SK-N-SH (cell line): ENCODE measurements around the gene PIP5KL1. TPM values are rescaled to one million over a fixed set of nuclear protein-coding genes. Genes with fewer than 3 reads are reported as not detected.

Source experiments
- CTCF ChIA-PET: fragments of 300-600, 350-600 bp; formaldehyde crosslinking; extraction: SDS; loops from one replicate; lab custom pipeline; 2021; lab: Yijun Ruan, JAX
- POLR2A ChIA-PET: fragments of 350-600 bp; sonication (Branson Sonifier 250); formaldehyde crosslinking; extraction: SDS; loops from one replicate; lab custom pipeline; 2020; ENCODE audit warnings: antibody characterized with exemption, inconsistent platforms; lab: Yijun Ruan, JAX
- DNase-seq: peaks from one replicate; pipeline ENCODE4 v3.0.0; 2012
- H2AFZ ChIP-seq: fragments of 200-600 bp; sonication (generic); 2 replicates; pipeline ENCODE4 v1.8.1; 2016; ENCODE audit warnings: antibody characterized with exemption, mild to moderate bottlenecking, low read depth
- H3F3A ChIP-seq: fragments of 200-600 bp; sonication (generic); replicated peaks from 2 replicates; pipeline ENCODE3; 2016; ENCODE audit warnings: antibody characterized with exemption, mild to moderate bottlenecking; ENCODE audit not compliant: insufficient read depth
- H3K27ac ChIP-seq, 2 experiments: fragments of 200-500 bp in 1 of 2; fragments of 200-600 bp in 1 of 2; sonication (Bioruptor generic) in 1 of 2; sonication (generic), shearing (Covaris generic) in 1 of 2; 2 replicates each; pipeline versions ENCODE4 v1.5.1 to v1.6.1; 2014 to 2016; ENCODE audit warnings: low read depth in 2 of 2, inconsistent platforms in 1 of 2, low read length in 1 of 2, mild to moderate bottlenecking in 1 of 2, mixed read lengths in 1 of 2
- H3K27me3 ChIP-seq: fragments of 200-600 bp; sonication (generic), shearing (Covaris generic); 2 replicates; pipeline ENCODE4 v1.6.1; 2016; ENCODE audit warnings: mixed run types; ENCODE audit not compliant: insufficient read depth
- H3K36me3 ChIP-seq, 2 experiments: fragments of 200-500 bp in 1 of 2; fragments of 200-600 bp in 1 of 2; sonication (Bioruptor generic) in 1 of 2; sonication (generic) in 1 of 2; replicated peaks in 1 of 2; 2 replicates each; pipeline versions ENCODE3 to v1.5.1; 2014 to 2016; ENCODE audit warnings: low read length in 1 of 2, mild to moderate bottlenecking in 1 of 2; ENCODE audit not compliant: insufficient read depth in 2 of 2, control insufficient read depth in 1 of 2
- H3K4me1 ChIP-seq, 2 experiments: fragments of 200-500 bp in 1 of 2; fragments of 200-600 bp in 1 of 2; sonication (Bioruptor generic) in 1 of 2; sonication (generic), shearing (Covaris generic) in 1 of 2; 2 replicates each; pipeline versions ENCODE4 v1.5.1 to v1.6.1; 2014 to 2016; ENCODE audit warnings: low read depth in 1 of 2, low read length in 1 of 2, mixed run types in 1 of 2; ENCODE audit not compliant: insufficient read depth in 2 of 2, control insufficient read depth in 1 of 2
- H3K4me2 ChIP-seq: fragments of 200-600 bp; sonication (generic), shearing (Covaris generic); 2 replicates; pipeline ENCODE4 v1.6.1; 2017; ENCODE audit warnings: mixed run types
- H3K4me3 ChIP-seq, 2 experiments: fragments of 200-500 bp in 1 of 2; fragments of 200-600 bp in 1 of 2; sonication (Bioruptor generic) in 1 of 2; sonication (generic), shearing (Covaris generic) in 1 of 2; 2 replicates each; pipeline versions ENCODE4 v1.5.1 to v1.8.1; 2014 to 2016; ENCODE audit warnings: low read depth in 2 of 2, inconsistent platforms in 1 of 2, low read length in 1 of 2, mild to moderate bottlenecking in 1 of 2, mixed read lengths in 1 of 2, moderate library complexity in 1 of 2
- H3K79me2 ChIP-seq: fragments of 200-600 bp; sonication (generic); 2 replicates; pipeline ENCODE4 v1.8.1; 2017; ENCODE audit warnings: mild to moderate bottlenecking; ENCODE audit not compliant: insufficient read depth
- H3K9ac ChIP-seq: fragments of 200-600 bp; sonication (generic); 2 replicates; pipeline ENCODE4 v1.6.1; 2017; ENCODE audit warnings: mixed run types
- H3K9me2 ChIP-seq: fragments of 200-600 bp; sonication (generic); 2 replicates; pipeline ENCODE4 v1.6.1; 2017; ENCODE audit warnings: mixed run types
- H3K9me3 ChIP-seq: fragments of 200-600 bp; sonication (generic); 2 replicates; pipeline ENCODE4 v1.6.1; 2017; ENCODE audit warnings: mixed run types, mild to moderate bottlenecking, moderate library complexity
- H4K20me1 ChIP-seq: fragments of 200-600 bp; sonication (generic); 2 replicates; pipeline ENCODE4 v1.6.1; 2017; ENCODE audit warnings: mild to moderate bottlenecking, mixed run types; ENCODE audit not compliant: insufficient read depth
- EZH2phosphoT487 ChIP-seq: fragments of 200-600 bp; sonication (generic); IDR thresholded peaks from 2 replicates; pipeline ENCODE4 v1.6.1; 2017; ENCODE audit warnings: low read depth, mixed run types, mild to moderate bottlenecking, antibody characterized with exemption, moderate library complexity, borderline replicate concordance
- FOXJ3 ChIP-seq: sonication (generic); formaldehyde crosslinking; IDR thresholded peaks from 2 replicates; pipeline ENCODE4 v1.5.1; 2020; ENCODE audit warnings: mild to moderate bottlenecking, missing genetic modification reagents
- SMC3 ChIP-seq: IDR thresholded peaks from 2 replicates; pipeline ENCODE4 v1.6.1; 2012; ENCODE audit warnings: low read depth, low read length, improper control_type of control experiment
- TAF1 ChIP-seq: IDR thresholded peaks from 2 replicates; pipeline ENCODE4 v1.6.1; 2012; ENCODE audit warnings: low read depth, mild to moderate bottlenecking, low read length, moderate library complexity, borderline replicate concordance
- WGBS: methylation state at CpG from one replicate; pipeline ENCODE4 v1.1.6; 2017; ENCODE audit warnings: low lambda C conversion rate; 5-methylcytosine and 5-hydroxymethylcytosine counted together
- polyA plus RNA-seq, 3 experiments: library from polyadenylated mRNA; depleted of rRNA; stranded (reverse); fragments of >200 nt; gene quantifications; 2 replicates each; pipeline ENCODE4 v1.2.3, GENCODE V29; 2012
- TF ChIP-seq, protein P1 (sequence below): fragments of 150-350 bp; IDR thresholded peaks from 2 replicates; pipeline ENCODE4 v1.6.1; 2017; ENCODE audit warnings: antibody characterized with exemption, low read length, low read depth, borderline replicate concordance
- TF ChIP-seq, protein P2 (sequence below): fragments of 150-350 bp; IDR thresholded peaks from 2 replicates; pipeline ENCODE4 v1.6.1; 2016; ENCODE audit warnings: mild to moderate bottlenecking, low read depth, low read length
- TF ChIP-seq, protein P3 (sequence below): IDR thresholded peaks from 2 replicates; pipeline ENCODE4; 2012
- TF ChIP-seq, protein P4 (sequence below): fragments of 200-600 bp; sonication (generic); IDR thresholded peaks from 2 replicates; pipeline ENCODE4 v1.6.1; 2017; ENCODE audit warnings: antibody characterized with exemption, mild to moderate bottlenecking, moderate library complexity

PIP5KL1 gene
- polyA plus RNA-seq, 1 of the 3 experiments (the other 2 are of a cell fraction), result 4.0 TPM

DNA sequence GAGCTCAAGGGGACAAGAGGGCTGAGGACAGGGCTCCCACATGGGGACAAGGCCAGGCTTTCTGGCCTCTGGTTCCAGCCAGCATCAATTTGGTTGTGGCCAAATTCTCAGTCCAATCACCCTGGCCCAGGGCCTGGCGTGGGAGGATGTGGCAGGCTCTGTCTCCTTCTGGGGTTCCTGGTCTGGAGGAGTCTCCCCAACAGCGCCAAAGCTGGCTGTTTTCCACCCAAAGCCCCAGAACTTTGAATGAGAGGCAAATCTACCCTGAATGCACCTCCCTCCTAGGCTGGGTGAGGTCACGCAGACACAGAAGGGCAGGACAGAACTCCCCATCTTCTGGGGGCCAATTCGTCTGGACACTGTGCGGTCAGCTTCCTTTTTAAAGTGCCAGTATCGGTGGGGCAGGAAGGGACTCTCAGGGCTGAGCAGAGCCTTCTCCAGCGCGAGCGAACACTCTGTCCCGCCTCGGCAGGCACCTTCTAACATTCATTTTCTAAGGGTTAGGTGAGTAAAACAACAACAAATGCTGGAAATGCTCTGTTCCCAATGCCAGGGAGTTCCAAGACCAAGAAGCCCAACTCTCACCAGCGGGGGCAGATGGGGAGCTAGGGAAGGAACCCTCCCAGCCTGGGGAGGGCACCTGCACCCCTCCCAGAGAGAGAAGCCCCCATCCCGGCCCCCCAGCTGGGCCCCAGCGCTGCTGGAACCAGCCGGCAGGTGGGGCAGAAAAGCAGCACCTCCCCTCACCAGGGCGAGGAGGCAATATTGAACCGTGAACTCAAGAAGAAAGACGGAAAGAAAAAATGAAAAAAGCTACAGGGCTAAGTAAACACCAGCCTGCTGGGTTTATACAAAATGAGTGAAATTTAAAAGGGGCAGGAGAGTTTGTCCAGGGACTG lies 10.7 kb upstream of the PIP5KL1 start:
- no peak overlapping the region for H3K4me2 ChIP-seq
- peaks cover 4 to 48% of the 10 kb centered on the region in 2 experiments for H3K36me3 ChIP-seq
- no peak overlapping the region for H3K4me3 ChIP-seq
- WGBS, result 86% methylated on average over 17 of the region's 18 CpGs
- H3K9me3 ChIP-seq, result no peaks in the 10 kb centered on the region
- H2AFZ ChIP-seq, result no peak overlapping the region
- H3K27ac ChIP-seq, result peak overlapping the region in 1 of 2 experiments; percentile 75; a peak in 2 of 4 replicates
- no peaks in the 10 kb centered on the region for H3K27me3 ChIP-seq
- peaks cover 11% of the 10 kb centered on the region; the same call in 1 of the 2 replicates for H4K20me1 ChIP-seq
- peaks cover 3 to 42% of the 10 kb centered on the region in 2 experiments; a peak in 2 of 4 replicates for H3K4me1 ChIP-seq
- CTCF ChIA-PET, result interaction anchor here (0.6 to 10.3 kb wide), 19 partner anchors 11 to 296 kb away, joined by 3 to 219 read pairs (median 11); partner anchors contain the start of genes EEIG1, NAIF1, PIP5KL1 and SLC25A25
- H3K79me2 ChIP-seq, result peaks cover 14% of the 10 kb centered on the region
- peaks cover 3% of the 10 kb centered on the region for H3F3A ChIP-seq
- DNase-seq, result no peak
- H3K9ac ChIP-seq, result no peak overlapping the region
- POLR2A ChIA-PET, result interaction anchor here (1.3 kb wide), 1 partner anchor 11 kb away, joined by 4 read pairs; the partner anchor contains the start of gene PIP5KL1
- H3K9me2 ChIP-seq, result no peaks in the 10 kb centered on the region
- no peak for TF ChIP-seq FOXJ3 (CRISPR knock-in tag)
- TF ChIP-seq, protein P1, sequence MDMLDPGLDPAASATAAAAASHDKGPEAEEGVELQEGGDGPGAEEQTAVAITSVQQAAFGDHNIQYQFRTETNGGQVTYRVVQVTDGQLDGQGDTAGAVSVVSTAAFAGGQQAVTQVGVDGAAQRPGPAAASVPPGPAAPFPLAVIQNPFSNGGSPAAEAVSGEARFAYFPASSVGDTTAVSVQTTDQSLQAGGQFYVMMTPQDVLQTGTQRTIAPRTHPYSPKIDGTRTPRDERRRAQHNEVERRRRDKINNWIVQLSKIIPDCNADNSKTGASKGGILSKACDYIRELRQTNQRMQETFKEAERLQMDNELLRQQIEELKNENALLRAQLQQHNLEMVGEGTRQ, result no peak
- TF ChIP-seq, protein P2, sequence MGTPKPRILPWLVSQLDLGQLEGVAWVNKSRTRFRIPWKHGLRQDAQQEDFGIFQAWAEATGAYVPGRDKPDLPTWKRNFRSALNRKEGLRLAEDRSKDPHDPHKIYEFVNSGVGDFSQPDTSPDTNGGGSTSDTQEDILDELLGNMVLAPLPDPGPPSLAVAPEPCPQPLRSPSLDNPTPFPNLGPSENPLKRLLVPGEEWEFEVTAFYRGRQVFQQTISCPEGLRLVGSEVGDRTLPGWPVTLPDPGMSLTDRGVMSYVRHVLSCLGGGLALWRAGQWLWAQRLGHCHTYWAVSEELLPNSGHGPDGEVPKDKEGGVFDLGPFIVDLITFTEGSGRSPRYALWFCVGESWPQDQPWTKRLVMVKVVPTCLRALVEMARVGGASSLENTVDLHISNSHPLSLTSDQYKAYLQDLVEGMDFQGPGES, result no peak
- TF ChIP-seq, protein P3, sequence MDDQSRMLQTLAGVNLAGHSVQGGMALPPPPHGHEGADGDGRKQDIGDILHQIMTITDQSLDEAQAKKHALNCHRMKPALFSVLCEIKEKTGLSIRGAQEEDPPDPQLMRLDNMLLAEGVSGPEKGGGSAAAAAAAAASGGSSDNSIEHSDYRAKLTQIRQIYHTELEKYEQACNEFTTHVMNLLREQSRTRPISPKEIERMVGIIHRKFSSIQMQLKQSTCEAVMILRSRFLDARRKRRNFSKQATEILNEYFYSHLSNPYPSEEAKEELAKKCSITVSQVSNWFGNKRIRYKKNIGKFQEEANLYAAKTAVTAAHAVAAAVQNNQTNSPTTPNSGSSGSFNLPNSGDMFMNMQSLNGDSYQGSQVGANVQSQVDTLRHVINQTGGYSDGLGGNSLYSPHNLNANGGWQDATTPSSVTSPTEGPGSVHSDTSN, result no peak
- TF ChIP-seq EZH2phosphoT487, result no peak
- TF ChIP-seq SMC3, result no peak
- TF ChIP-seq, protein P4, sequence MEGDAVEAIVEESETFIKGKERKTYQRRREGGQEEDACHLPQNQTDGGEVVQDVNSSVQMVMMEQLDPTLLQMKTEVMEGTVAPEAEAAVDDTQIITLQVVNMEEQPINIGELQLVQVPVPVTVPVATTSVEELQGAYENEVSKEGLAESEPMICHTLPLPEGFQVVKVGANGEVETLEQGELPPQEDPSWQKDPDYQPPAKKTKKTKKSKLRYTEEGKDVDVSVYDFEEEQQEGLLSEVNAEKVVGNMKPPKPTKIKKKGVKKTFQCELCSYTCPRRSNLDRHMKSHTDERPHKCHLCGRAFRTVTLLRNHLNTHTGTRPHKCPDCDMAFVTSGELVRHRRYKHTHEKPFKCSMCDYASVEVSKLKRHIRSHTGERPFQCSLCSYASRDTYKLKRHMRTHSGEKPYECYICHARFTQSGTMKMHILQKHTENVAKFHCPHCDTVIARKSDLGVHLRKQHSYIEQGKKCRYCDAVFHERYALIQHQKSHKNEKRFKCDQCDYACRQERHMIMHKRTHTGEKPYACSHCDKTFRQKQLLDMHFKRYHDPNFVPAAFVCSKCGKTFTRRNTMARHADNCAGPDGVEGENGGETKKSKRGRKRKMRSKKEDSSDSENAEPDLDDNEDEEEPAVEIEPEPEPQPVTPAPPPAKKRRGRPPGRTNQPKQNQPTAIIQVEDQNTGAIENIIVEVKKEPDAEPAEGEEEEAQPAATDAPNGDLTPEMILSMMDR, result no peak
- no peak for TF ChIP-seq TAF1
